Immature natural killer cell (primary cell): ENCODE results near the gene MSMB. TPM values are rescaled to one million over a fixed set of nuclear protein-coding genes. Genes with fewer than 3 reads are reported as not detected.
A peak's percentile ranks its signal among the peaks of the same experiment; 100 is the strongest.
"Not testable (repeated sequence)": the region's sequence is repeated elsewhere in the genome, so short reads cannot be mapped to it uniquely, and the experiment has no call there.

Source experiments
- DNase-seq, 3 donors: peaks; one replicate each; pipeline ENCODE4 v3.0.0; 2022; ENCODE audit warnings: mixed read lengths in 1 of 3
- H3K27ac Mint-ChIP-seq, 6 donors: one replicate each; pipeline ENCODE4 v1.8.0; 2020; ENCODE audit warnings: mixed read lengths in 6 of 6, mild to moderate bottlenecking in 5 of 6, inconsistent platforms in 4 of 6, moderate library complexity in 3 of 6
- H3K27me3 Mint-ChIP-seq, 3 donors: one replicate each; pipeline ENCODE4 v1.8.0; 2020 to 2021; ENCODE audit warnings: low read depth in 3 of 3, mild to moderate bottlenecking in 3 of 3, mixed read lengths in 3 of 3, moderate library complexity in 3 of 3, inconsistent platforms in 1 of 3
- H3K36me3 Mint-ChIP-seq, 3 donors: one replicate each; pipeline ENCODE4 v1.8.0; 2020; ENCODE audit warnings: mixed read lengths in 3 of 3, inconsistent platforms in 2 of 3, mild to moderate bottlenecking in 2 of 3
- H3K4me1 Mint-ChIP-seq, 2 donors: one replicate each; pipeline ENCODE4 v1.8.0; 2020; ENCODE audit warnings: inconsistent platforms in 2 of 2, mild to moderate bottlenecking in 2 of 2, mixed read lengths in 2 of 2, moderate library complexity in 1 of 2
- H3K4me3 Mint-ChIP-seq, 5 donors: one replicate each; pipeline ENCODE4 v1.8.0; 2020; ENCODE audit warnings: mild to moderate bottlenecking in 5 of 5, mixed read lengths in 5 of 5, inconsistent platforms in 3 of 5, moderate library complexity in 3 of 5
- H3K9me3 Mint-ChIP-seq, 6 donors: one replicate each; pipeline ENCODE4 v1.8.0; 2020; ENCODE audit warnings: mild to moderate bottlenecking in 6 of 6, mixed read lengths in 6 of 6, inconsistent platforms in 4 of 6, moderate library complexity in 3 of 6
- polyA plus RNA-seq, 3 donors: library from polyadenylated mRNA; unstranded; fragments of 300-500 nt; fragmentation: Illumina TruSeq; gene quantifications; one replicate each; pipeline ENCODE4 v1.2.3, GENCODE V29; 2021

MSMB gene
- polyA plus RNA-seq, 3 donors from 2014 or later, result not detected

GRCh38 chr10:46060706-46061105 lies 14.6 kb upstream of the MSMB start:
- peaks cover 0 to 9% (median 2%) of the 10 kb centered on the region in 6 donors for H3K9me3 Mint-ChIP-seq
- no peaks in the 10 kb centered on the region for H3K4me1 Mint-ChIP-seq
- no peak overlapping the region for H3K27ac Mint-ChIP-seq
- no peak for DNase-seq
- peaks cover 0 to 6% (median 3%) of the 10 kb centered on the region in 3 donors for H3K36me3 Mint-ChIP-seq
- peaks cover 0 to 6% (median 2%) of the 10 kb centered on the region in 3 donors for H3K27me3 Mint-ChIP-seq
- no peak overlapping the region for H3K4me3 Mint-ChIP-seq

- not testable (repeated sequence) for DNase-seq, H3K4me3 Mint-ChIP-seq, H3K36me3 Mint-ChIP-seq, H3K9me3 Mint-ChIP-seq, H3K4me1 Mint-ChIP-seq, H3K27ac Mint-ChIP-seq, H3K27me3 Mint-ChIP-seq
Measured at GRCh38 chr10:46057927-46058326, 11.9 kb upstream of the MSMB start.

DNA sequence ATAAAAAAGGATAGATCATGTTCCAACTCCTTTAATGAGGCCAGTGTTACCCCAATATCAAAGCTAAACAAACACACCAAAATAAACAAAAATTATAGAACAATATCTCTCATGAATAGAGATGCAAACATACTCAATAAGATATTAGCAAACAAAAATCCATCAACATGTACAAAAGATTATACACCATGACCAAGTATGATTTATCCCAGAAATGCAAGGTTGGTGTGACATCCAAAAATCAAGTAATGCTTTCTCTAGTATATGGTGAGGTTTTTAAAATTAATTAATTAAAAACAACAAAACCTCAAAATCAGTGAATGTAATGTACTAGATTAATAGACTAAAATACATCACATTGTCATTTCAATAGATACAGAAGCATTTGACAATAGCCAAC lies 11.0 kb upstream of the MSMB start:
- Mint-ChIP-seq H3K27me3 (peaks cover 0 to 2% (median 2%) of the 10 kb centered on the region in 3 donors), H3K4me3 (no peak overlapping the region), H3K36me3 (peaks cover 0 to 6% (median 3%) of the 10 kb centered on the region in 3 donors), H3K9me3 (peaks cover 0 to 9% (median 2%) of the 10 kb centered on the region in 6 donors), H3K4me1 (no peaks in the 10 kb centered on the region), H3K27ac (no peak overlapping the region)
- no peak for DNase-seq

GRCh38 chr10:46055771-46056170 lies 9.7 kb upstream of the MSMB start:
- H3K4me3 Mint-ChIP-seq, result no peak overlapping the region
- H3K4me1 Mint-ChIP-seq, result no peaks in the 10 kb centered on the region
- H3K9me3 Mint-ChIP-seq, result peaks cover 0 to 9% (median 2%) of the 10 kb centered on the region in 6 donors
- H3K27ac Mint-ChIP-seq, result no peak overlapping the region
- peaks cover 0 to 6% (median 3%) of the 10 kb centered on the region in 3 donors for H3K36me3 Mint-ChIP-seq
- H3K27me3 Mint-ChIP-seq, result peaks cover 0 to 3% (median 3%) of the 10 kb centered on the region in 3 donors
- no peak for DNase-seq

- peaks cover 0 to 9% (median 2%) of the 10 kb centered on the region in 6 donors for H3K9me3 Mint-ChIP-seq
- no peak overlapping the region for H3K4me3 Mint-ChIP-seq
- peaks cover 0 to 6% (median 3%) of the 10 kb centered on the region in 3 donors for H3K36me3 Mint-ChIP-seq
- H3K27ac Mint-ChIP-seq, result no peak overlapping the region
- no peak for DNase-seq
- H3K27me3 Mint-ChIP-seq, result peaks cover 0 to 8% (median 4%) of the 10 kb centered on the region in 3 donors
- no peaks in the 10 kb centered on the region for H3K4me1 Mint-ChIP-seq
Measured at GRCh38 chr10:46053534-46054434, 7.7 kb upstream of the MSMB start.

DNA sequence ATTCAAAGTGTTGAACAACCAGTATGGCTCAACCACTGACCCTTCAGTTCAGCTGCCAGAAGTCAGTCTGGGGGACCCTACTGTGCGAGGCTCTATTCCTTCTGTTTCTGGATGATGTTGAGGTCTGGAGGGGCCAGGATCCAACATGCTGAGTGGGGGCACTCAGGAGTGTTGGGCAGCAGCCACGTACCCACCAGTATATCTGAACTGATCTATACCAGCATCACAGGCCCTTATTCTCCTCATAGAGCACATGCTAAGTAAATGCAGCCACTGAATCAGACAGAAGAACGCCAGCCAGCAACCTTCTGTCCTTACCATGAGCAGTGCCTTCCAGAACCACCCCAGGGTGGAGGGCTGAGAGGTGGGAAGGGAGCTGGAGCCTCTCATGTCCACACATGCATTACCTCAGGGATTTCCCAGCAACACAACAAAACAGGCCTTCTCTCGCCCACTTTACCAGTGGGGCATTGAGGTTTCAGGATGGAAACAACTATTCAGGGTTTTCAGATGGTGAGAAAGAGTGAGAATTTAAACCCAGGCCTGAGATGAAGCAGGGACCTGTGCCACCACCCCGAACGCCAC lies 6.8 kb upstream of the MSMB start:
- no peak overlapping the region for H3K4me3 Mint-ChIP-seq

DNA sequence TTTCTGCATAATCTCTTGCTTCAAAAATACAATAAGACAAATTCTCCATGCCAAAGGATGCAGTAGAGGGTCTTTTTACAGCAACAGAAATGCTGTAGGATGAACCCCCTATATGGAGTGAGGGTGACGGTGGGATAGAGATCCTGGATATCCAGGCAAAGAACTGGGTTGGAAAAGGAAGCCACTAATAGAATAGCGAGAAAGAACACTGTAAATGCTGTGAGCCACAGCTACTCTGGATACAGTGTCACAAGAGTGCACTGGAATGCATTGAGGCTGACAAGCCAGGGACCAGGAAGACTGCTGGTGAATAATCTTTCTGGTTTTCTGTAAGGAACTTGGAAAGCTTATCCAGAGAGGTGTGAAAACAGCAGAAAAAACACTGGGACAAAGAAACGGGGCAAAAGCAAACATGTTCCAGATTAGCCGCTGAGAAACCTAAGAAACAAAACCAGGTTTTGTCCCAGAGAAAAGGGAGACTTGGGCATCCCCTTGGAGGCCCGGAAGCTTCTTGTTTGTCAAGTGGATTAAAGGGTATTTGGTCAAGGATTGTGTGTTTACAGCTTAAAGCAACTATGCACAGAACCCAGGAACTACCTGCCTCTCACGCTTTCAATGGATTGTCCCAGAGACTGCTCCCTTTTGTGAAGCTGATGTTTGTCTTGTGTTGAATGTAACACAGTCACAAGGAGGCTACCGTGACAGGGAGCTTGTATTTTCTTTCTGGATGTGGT lies 6.2 kb upstream of the MSMB start:
- Mint-ChIP-seq H3K9me3 (peaks cover 0 to 5% (median under 1%) of the 10 kb centered on the region in 6 donors), H3K27ac (no peak overlapping the region), H3K4me3 (no peak overlapping the region)

More for the DNA sequence above, 6.8 kb upstream of the MSMB start:
- H3K27me3 Mint-ChIP-seq, result peaks cover 0 to 8% (median 4%) of the 10 kb centered on the region in 3 donors
- peaks cover 0 to 6% (median 3%) of the 10 kb centered on the region in 3 donors for H3K36me3 Mint-ChIP-seq
- H3K4me1 Mint-ChIP-seq, result no peaks in the 10 kb centered on the region
- H3K27ac Mint-ChIP-seq, result no peak overlapping the region
- DNase-seq, result no peak
- peaks cover 0 to 9% (median 2%) of the 10 kb centered on the region in 6 donors for H3K9me3 Mint-ChIP-seq

GRCh38 chr10:46050941-46051623 lies 5.0 kb upstream of the MSMB start:
- H3K27me3 Mint-ChIP-seq, result peaks cover 0 to 8% (median 7%) of the 10 kb centered on the region in 3 donors
- peak overlapping the region in 1 of 6 donors; percentile 24 for H3K27ac Mint-ChIP-seq
- no peaks in the 10 kb centered on the region for H3K9me3 Mint-ChIP-seq
- no peak overlapping the region for H3K4me3 Mint-ChIP-seq
- no peak for DNase-seq
- H3K36me3 Mint-ChIP-seq, result no peaks in the 10 kb centered on the region
- no peaks in the 10 kb centered on the region for H3K4me1 Mint-ChIP-seq

More for the DNA sequence above, 6.2 kb upstream of the MSMB start:
- peaks cover 0 to 8% (median 5%) of the 10 kb centered on the region in 3 donors for H3K27me3 Mint-ChIP-seq
- H3K4me1 Mint-ChIP-seq, result no peaks in the 10 kb centered on the region
- no peak for DNase-seq
- H3K36me3 Mint-ChIP-seq, result peaks cover 0 to 3% (median under 1%) of the 10 kb centered on the region in 3 donors

GRCh38 chr10:46049497-46049831 lies 3.4 kb upstream of the MSMB start:
- H3K27me3 Mint-ChIP-seq, H3K4me1 Mint-ChIP-seq, H3K4me3 Mint-ChIP-seq, DNase-seq, H3K36me3 Mint-ChIP-seq, H3K27ac Mint-ChIP-seq, H3K9me3 Mint-ChIP-seq: not testable (repeated sequence)

- Mint-ChIP-seq H3K36me3 (no peaks in the 10 kb centered on the region), H3K9me3 (no peaks in the 10 kb centered on the region), H3K4me3 (no peak overlapping the region), H3K4me1 (no peaks in the 10 kb centered on the region), H3K27me3 (peaks cover 2 to 8% (median 5%) of the 10 kb centered on the region in 3 donors), H3K27ac (no peak overlapping the region)
- no peak for DNase-seq
Measured at GRCh38 chr10:46048152-46048551, 2.1 kb upstream of the MSMB start.

DNA sequence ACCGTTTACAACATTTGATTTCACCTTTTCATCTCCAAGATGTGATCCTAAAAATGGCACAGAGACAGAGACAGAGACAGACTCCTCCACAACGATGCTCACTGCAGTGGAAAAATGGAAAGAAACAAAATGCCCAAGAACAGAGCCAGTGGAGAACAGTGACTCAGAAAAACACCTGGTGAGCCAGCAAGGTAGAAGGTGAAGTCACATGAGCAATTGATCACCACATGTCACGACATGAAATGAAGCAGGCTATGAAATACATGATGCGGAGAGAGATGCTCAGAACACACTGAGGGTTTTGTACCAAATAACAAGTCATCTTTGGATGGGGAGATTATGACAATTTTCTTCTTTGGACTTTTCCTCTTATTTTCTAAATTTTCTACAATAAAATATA lies 3.5 kb downstream of the MSMB start:
- Mint-ChIP-seq H3K27me3 (peaks cover 0 to 5% (median 4%) of the 10 kb centered on the region in 3 donors), H3K36me3 (no peaks in the 10 kb centered on the region), H3K4me3 (no peak overlapping the region), H3K4me1 (no peaks in the 10 kb centered on the region), H3K9me3 (no peaks in the 10 kb centered on the region), H3K27ac (no peak overlapping the region)
- no peak for DNase-seq

DNA sequence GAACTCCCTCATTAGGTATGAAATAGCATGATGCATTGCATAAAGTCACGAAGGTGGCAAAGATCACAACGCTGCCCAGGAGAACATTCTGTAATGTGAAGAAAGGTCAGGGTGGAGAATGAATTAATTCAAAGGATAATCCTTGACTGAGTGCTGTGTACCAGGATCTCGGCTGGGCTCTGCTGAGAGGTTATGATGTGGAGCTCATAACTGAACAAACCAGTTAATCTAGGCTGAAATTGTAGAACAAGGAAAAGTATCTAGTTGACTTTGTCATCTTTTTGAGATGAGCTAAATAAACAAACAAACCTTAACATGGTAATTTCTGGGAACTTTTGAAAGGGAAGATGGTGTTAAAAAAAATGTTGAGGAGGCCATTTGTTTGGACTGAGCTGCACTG lies 6.1 kb downstream of the MSMB start:
- H3K27me3 Mint-ChIP-seq, result peaks cover 3 to 4% (median 4%) of the 10 kb centered on the region in 3 donors
- no peak overlapping the region for H3K4me3 Mint-ChIP-seq
- H3K9me3 Mint-ChIP-seq, result no peaks in the 10 kb centered on the region
- DNase-seq, result no peak
- H3K27ac Mint-ChIP-seq, result no peak overlapping the region
- no peaks in the 10 kb centered on the region for H3K36me3 Mint-ChIP-seq
- H3K4me1 Mint-ChIP-seq, result no peaks in the 10 kb centered on the region

GRCh38 chr10:46037107-46037825 lies 8.8 kb downstream of the MSMB start:
- DNase-seq, result no peak
- Mint-ChIP-seq H3K27me3 (peaks cover 2 to 4% (median 3%) of the 10 kb centered on the region in 3 donors), H3K4me1 (no peaks in the 10 kb centered on the region), H3K36me3 (no peaks in the 10 kb centered on the region), H3K9me3 (no peaks in the 10 kb centered on the region), H3K27ac (no peak overlapping the region), H3K4me3 (no peak overlapping the region)
